Measurements from ENCODE around the gene MRPL34.

Gene MRPL34

GRCh38 chr19:17340871-17341357 is 35.2 kb downstream of the MRPL34 start:
- Histone ChIP-seq H3K27me3 (replicated peaks) (no peaks in the 10 kb centered on the region), H3K36me3 (replicated peaks) (no peaks in the 10 kb centered on the region), H3K27ac (no peak overlapping the region), H3K4me3 (ENCODE audit: low read depth, low read length) (no peak overlapping the region)
- in situ Hi-C loops (cut with HindIII; ENCODE audit: low pct_ligation_motif_present, low sequenced_read_pairs): no loop called here
- TF ChIP-seq CTCF (IDR thresholded peaks at IDR 0.05; ENCODE audit: low read depth, low read length, missing control alignments): no peak
- no peak for DNase-seq

- Histone ChIP-seq H3K36me3 (replicated peaks) (no peaks in the 10 kb centered on the region), H3K27ac (no peak overlapping the region), H3K4me3 (ENCODE audit: low read depth, low read length) (no peak overlapping the region), H3K27me3 (replicated peaks) (no peaks in the 10 kb centered on the region)
- no peak for DNase-seq
- in situ Hi-C loops (cut with HindIII; ENCODE audit: low pct_ligation_motif_present, low sequenced_read_pairs): no loop called here
- TF ChIP-seq CTCF (IDR thresholded peaks at IDR 0.05; ENCODE audit: low read depth, low read length, missing control alignments): no peak
Measured at GRCh38 chr19:17341386-17341785, 35.7 kb downstream of the MRPL34 start.

- no peak for TF ChIP-seq CTCF (IDR thresholded peaks at IDR 0.05; ENCODE audit: low read depth, low read length, missing control alignments)
- no peak for DNase-seq
Measured at GRCh38 chr19:17341845-17342244, 36.2 kb downstream of the MRPL34 start.

GRCh38 chr19:17346109-17346671 is 40.5 kb downstream of the MRPL34 start:
- in situ Hi-C loops (cut with HindIII; ENCODE audit: low pct_ligation_motif_present, low sequenced_read_pairs): no loop called here
- Histone ChIP-seq H3K27me3 (replicated peaks) (no peaks in the 10 kb centered on the region), H3K36me3 (replicated peaks) (no peaks in the 10 kb centered on the region), H3K4me3 (ENCODE audit: low read depth, low read length) (no peak overlapping the region), H3K27ac (no peak overlapping the region)
- peak; percentile 95 for TF ChIP-seq CTCF (IDR thresholded peaks at IDR 0.05; ENCODE audit: low read depth, low read length, missing control alignments)
- DNase-seq: peak; percentile 64

More at GRCh38 chr19:17341845-17342244, 36.2 kb downstream of the MRPL34 start:
- H3K4me3 ChIP-seq (ENCODE audit: low read depth, low read length): no peak overlapping the region
- no peaks in the 10 kb centered on the region for H3K27me3 ChIP-seq (replicated peaks)
- H3K36me3 ChIP-seq (replicated peaks): no peaks in the 10 kb centered on the region
- H3K27ac ChIP-seq: no peak overlapping the region
- in situ Hi-C loops (cut with HindIII; ENCODE audit: low pct_ligation_motif_present, low sequenced_read_pairs): no loop called here

GRCh38 chr19:17347361-17347760 is 41.7 kb downstream of the MRPL34 start:
- Histone ChIP-seq H3K27ac (no peak overlapping the region), H3K4me3 (ENCODE audit: low read depth, low read length) (no peak overlapping the region), H3K36me3 (replicated peaks) (no peaks in the 10 kb centered on the region), H3K27me3 (replicated peaks) (no peaks in the 10 kb centered on the region)
- no peak for TF ChIP-seq CTCF (IDR thresholded peaks at IDR 0.05; ENCODE audit: low read depth, low read length, missing control alignments)
- in situ Hi-C loops (cut with HindIII; ENCODE audit: low pct_ligation_motif_present, low sequenced_read_pairs): no loop called here
- DNase-seq: no peak

- Histone ChIP-seq H3K4me3 (ENCODE audit: low read depth, low read length) (no peak overlapping the region), H3K27ac (no peak overlapping the region), H3K27me3 (replicated peaks) (no peaks in the 10 kb centered on the region), H3K36me3 (replicated peaks) (no peaks in the 10 kb centered on the region)
- in situ Hi-C loops (cut with HindIII; ENCODE audit: low pct_ligation_motif_present, low sequenced_read_pairs): no loop called here
- no peak for DNase-seq
- no peak for TF ChIP-seq CTCF (IDR thresholded peaks at IDR 0.05; ENCODE audit: low read depth, low read length, missing control alignments)
Measured at GRCh38 chr19:17347877-17348276, 42.2 kb downstream of the MRPL34 start.

All from brain microvascular endothelial cell (primary cell).